ENCODE results near the gene WDFY2. TPM values are rescaled to one million over a fixed set of nuclear protein-coding genes. Genes with fewer than 3 reads are reported as not detected.

WDFY2 gene
- total RNA-seq, 1 donor: 11.9 TPM

DNA sequence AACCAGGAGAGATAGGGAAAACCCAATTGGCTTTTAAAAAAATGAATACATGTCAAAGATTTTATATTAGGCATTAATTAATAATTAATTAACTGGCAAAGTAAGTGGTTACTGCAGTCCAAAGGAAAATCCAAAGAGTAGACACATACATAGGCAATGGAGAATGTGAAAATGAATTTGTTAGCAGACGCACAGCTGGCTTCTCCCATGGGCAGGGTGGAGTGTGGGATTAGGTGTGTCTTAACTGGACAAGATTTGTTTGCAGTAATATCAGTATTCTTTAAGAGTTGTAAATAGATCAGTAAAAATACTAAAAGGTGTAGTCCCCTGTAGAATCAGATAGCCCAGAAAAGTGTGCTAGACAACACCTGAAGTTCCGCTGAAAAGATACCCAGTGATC is 161.0 kb downstream of the WDFY2 start:
- Histone ChIP-seq H3K27me3 (ENCODE audit: insufficient read depth, low read length) (no peaks in the 10 kb centered on the region), H3K79me2 (ENCODE audit: insufficient read depth, low read length) (peaks cover 19% of the 10 kb centered on the region), H3K4me1 (ENCODE audit: insufficient read depth, low read length) (peaks cover 4% of the 10 kb centered on the region), H3K4me3 (ENCODE audit: insufficient read depth, low read length) (no peak overlapping the region), H2AFZ (ENCODE audit: low read length) (no peak overlapping the region), H3K9me3 (ENCODE audit: low read depth, low read length) (peaks cover 7% of the 10 kb centered on the region), H4K20me1 (ENCODE audit: insufficient read depth, low read length) (no peaks in the 10 kb centered on the region), H3K27ac (ENCODE audit: low read depth, low read length) (no peak overlapping the region), H3K36me3 (ENCODE audit: insufficient read depth, low read length) (peaks cover 34% of the 10 kb centered on the region), H3K4me2 (ENCODE audit: insufficient read depth, low read length) (no peak overlapping the region)
- TF ChIP-seq, protein P1, sequence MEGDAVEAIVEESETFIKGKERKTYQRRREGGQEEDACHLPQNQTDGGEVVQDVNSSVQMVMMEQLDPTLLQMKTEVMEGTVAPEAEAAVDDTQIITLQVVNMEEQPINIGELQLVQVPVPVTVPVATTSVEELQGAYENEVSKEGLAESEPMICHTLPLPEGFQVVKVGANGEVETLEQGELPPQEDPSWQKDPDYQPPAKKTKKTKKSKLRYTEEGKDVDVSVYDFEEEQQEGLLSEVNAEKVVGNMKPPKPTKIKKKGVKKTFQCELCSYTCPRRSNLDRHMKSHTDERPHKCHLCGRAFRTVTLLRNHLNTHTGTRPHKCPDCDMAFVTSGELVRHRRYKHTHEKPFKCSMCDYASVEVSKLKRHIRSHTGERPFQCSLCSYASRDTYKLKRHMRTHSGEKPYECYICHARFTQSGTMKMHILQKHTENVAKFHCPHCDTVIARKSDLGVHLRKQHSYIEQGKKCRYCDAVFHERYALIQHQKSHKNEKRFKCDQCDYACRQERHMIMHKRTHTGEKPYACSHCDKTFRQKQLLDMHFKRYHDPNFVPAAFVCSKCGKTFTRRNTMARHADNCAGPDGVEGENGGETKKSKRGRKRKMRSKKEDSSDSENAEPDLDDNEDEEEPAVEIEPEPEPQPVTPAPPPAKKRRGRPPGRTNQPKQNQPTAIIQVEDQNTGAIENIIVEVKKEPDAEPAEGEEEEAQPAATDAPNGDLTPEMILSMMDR (IDR thresholded peaks at IDR 0.05; ENCODE audit: extremely low read depth, low read depth, low read length): no peak
- DNase-seq (ENCODE audit: insufficient read length, low spot score, missing footprints): no peak

- Histone ChIP-seq H3K4me2 (ENCODE audit: insufficient read depth, low read length) (no peak overlapping the region), H2AFZ (ENCODE audit: low read length) (no peak overlapping the region), H3K27ac (ENCODE audit: low read depth, low read length) (no peak overlapping the region), H3K36me3 (ENCODE audit: insufficient read depth, low read length) (peaks cover 33% of the 10 kb centered on the region), H3K9me3 (ENCODE audit: low read depth, low read length) (peaks cover 7% of the 10 kb centered on the region), H3K4me3 (ENCODE audit: insufficient read depth, low read length) (no peak overlapping the region), H3K79me2 (ENCODE audit: insufficient read depth, low read length) (peaks cover 19% of the 10 kb centered on the region), H3K4me1 (ENCODE audit: insufficient read depth, low read length) (no peaks in the 10 kb centered on the region), H4K20me1 (ENCODE audit: insufficient read depth, low read length) (no peaks in the 10 kb centered on the region), H3K27me3 (ENCODE audit: insufficient read depth, low read length) (no peaks in the 10 kb centered on the region)
- TF ChIP-seq, protein P1 (IDR thresholded peaks at IDR 0.05; ENCODE audit: extremely low read depth, low read depth, low read length): no peak
- DNase-seq (ENCODE audit: insufficient read length, low spot score, missing footprints): no peak
Observed at GRCh38 chr13:51746802-51747201, 162.5 kb downstream of the WDFY2 start.

DNA sequence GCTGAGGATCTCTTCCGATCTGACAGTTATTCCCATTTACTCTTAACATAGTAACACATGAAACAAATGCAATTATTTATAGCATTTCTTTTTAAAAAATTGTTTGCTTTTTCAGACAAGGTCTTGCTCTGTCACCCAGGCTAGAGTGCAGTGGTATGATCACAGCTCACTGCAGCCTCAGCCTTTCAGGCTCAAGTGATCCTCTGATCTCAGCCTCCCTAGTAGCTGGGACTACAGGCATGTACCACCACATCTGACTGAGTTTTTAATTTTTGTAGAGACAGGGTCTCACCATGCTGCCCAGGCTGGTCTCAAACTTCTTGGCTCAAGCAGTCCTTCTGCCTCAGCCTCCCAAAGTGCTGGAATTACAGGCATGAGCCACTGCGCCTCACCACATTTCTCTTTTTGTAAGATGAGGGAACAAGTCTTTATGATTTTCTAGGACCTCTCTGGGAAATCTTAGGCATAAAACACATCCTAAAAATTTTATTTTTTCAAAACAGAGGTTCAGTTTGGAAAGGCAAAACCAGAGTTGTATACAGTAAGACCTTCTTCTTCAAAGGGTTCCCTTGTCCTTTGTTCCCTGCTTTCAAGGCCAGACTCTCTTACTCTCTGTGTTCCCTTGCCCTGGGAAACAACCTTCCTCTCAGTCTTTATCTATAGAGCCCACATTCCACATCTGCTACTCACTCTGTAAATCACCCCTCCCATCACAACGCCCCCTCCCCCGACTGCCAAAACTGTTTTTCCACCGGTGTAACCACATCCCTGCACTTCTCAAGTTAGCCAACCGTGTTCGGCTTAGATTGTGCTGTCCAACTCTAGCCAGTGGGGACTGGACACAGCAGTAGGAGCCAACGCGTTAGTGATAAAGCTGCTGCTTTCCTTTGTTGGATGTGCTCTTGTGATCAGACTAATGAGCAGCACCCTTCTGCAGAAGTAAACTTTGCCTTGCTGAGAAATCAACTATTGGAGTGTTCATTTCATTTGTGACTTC is 163.5 kb downstream of the WDFY2 start:
- H3K4me2 ChIP-seq (ENCODE audit: insufficient read depth, low read length): no peak overlapping the region
- H3K27ac ChIP-seq (ENCODE audit: low read depth, low read length): no peak overlapping the region
- H3K79me2 ChIP-seq (ENCODE audit: insufficient read depth, low read length): peaks cover 17% of the 10 kb centered on the region
- no peak for DNase-seq (ENCODE audit: insufficient read length, low spot score, missing footprints)
- H2AFZ ChIP-seq (ENCODE audit: low read length): no peak overlapping the region
- H4K20me1 ChIP-seq (ENCODE audit: insufficient read depth, low read length): no peaks in the 10 kb centered on the region
- H3K27me3 ChIP-seq (ENCODE audit: insufficient read depth, low read length): no peaks in the 10 kb centered on the region
- TF ChIP-seq, protein P1 (IDR thresholded peaks at IDR 0.05; ENCODE audit: extremely low read depth, low read depth, low read length): no peak
- H3K9me3 ChIP-seq (ENCODE audit: low read depth, low read length): peaks cover 7% of the 10 kb centered on the region
- H3K36me3 ChIP-seq (ENCODE audit: insufficient read depth, low read length): peaks cover 40% of the 10 kb centered on the region
- no peak overlapping the region for H3K4me3 ChIP-seq (ENCODE audit: insufficient read depth, low read length)
- no peaks in the 10 kb centered on the region for H3K4me1 ChIP-seq (ENCODE audit: insufficient read depth, low read length)

DNA sequence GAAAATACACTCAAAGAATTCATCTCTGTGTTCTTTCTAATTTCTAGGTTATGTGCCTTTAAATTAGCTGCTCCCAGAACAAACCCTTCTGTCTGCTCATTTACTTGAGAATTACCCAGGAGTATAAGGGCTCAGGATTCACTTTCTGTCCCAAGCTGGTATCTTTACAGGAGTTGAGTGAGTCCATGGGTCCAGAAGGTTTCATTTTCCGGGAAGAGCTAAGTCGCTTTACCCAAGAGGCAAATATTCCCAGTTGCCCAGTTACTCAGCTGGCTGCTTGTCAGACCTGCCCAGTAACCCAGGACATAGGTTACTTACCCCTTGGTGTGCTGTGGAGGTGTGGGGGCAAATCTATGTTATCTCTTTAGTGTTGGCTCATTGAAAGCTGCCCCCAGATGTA is 172.4 kb downstream of the WDFY2 start:
- H3K27me3 ChIP-seq (ENCODE audit: insufficient read depth, low read length): no peaks in the 10 kb centered on the region

More for the DNA sequence above, 172.4 kb downstream of the WDFY2 start:
- no peak overlapping the region for H3K4me2 ChIP-seq (ENCODE audit: insufficient read depth, low read length)
- no peaks in the 10 kb centered on the region for H3K9me3 ChIP-seq (ENCODE audit: low read depth, low read length)
- TF ChIP-seq, protein P1 (IDR thresholded peaks at IDR 0.05; ENCODE audit: extremely low read depth, low read depth, low read length): no peak
- no peak overlapping the region for H3K27ac ChIP-seq (ENCODE audit: low read depth, low read length)
- no peaks in the 10 kb centered on the region for H4K20me1 ChIP-seq (ENCODE audit: insufficient read depth, low read length)
- H2AFZ ChIP-seq (ENCODE audit: low read length): no peak overlapping the region
- no peaks in the 10 kb centered on the region for H3K79me2 ChIP-seq (ENCODE audit: insufficient read depth, low read length)
- H3K4me1 ChIP-seq (ENCODE audit: insufficient read depth, low read length): no peaks in the 10 kb centered on the region
- H3K36me3 ChIP-seq (ENCODE audit: insufficient read depth, low read length): peaks cover 70% of the 10 kb centered on the region
- no peak for DNase-seq (ENCODE audit: insufficient read length, low spot score, missing footprints)
- H3K4me3 ChIP-seq (ENCODE audit: insufficient read depth, low read length): no peak overlapping the region
